Liver (tissue), 3 donors: ENCODE results near the gene TMEM263.

ENCODE experiments used
- EGR1 ChIP-seq, 2 donors: IDR thresholded peaks; 2 replicates each; pipeline ENCODE4 v1.6.1; 2016 to 2018; ENCODE audit warnings: antibody characterized with exemption in 2 of 2, low read depth in 2 of 2
- FOXA1 ChIP-seq: IDR thresholded peaks from 2 replicates; pipeline ENCODE4 v1.6.1; 2016; ENCODE audit warnings: antibody characterized with exemption
- HNF4A ChIP-seq, 2 donors: conservative IDR thresholded peaks; 2 replicates each; pipeline ENCODE4 v1.6.1; 2016; ENCODE audit warnings: antibody characterized with exemption in 2 of 2, mild to moderate bottlenecking in 2 of 2
- RAD21 ChIP-seq, 2 donors: IDR thresholded peaks; 2 replicates each; pipeline ENCODE4 v1.6.1; 2016; ENCODE audit warnings: antibody characterized with exemption in 2 of 2, mild to moderate bottlenecking in 2 of 2
- SP1 ChIP-seq: IDR thresholded peaks from 2 replicates; pipeline ENCODE4 v1.6.1; 2018; ENCODE audit warnings: antibody characterized with exemption, mild to moderate bottlenecking
- TAF1 ChIP-seq: conservative IDR thresholded peaks from 2 replicates; pipeline ENCODE4 v1.6.1; 2016; ENCODE audit warnings: antibody characterized with exemption, mild to moderate bottlenecking
- TF ChIP-seq, protein P1 (sequence below): fragments of 150-350 bp; IDR thresholded peaks from 2 replicates; pipeline ENCODE4 v1.5.1; 2017; ENCODE audit warnings: improper control_type of control experiment, low read depth, low read length; ENCODE audit not compliant: missing input control
- TF ChIP-seq, protein P2 (sequence below): IDR thresholded peaks from 2 replicates; pipeline ENCODE4 v1.6.1; 2016; ENCODE audit warnings: antibody characterized with exemption
- TF ChIP-seq, protein P3 (sequence below): IDR thresholded peaks from 2 replicates; pipeline ENCODE4 v1.6.1; 2016; ENCODE audit warnings: antibody characterized with exemption
- TF ChIP-seq, protein P4 (sequence below): IDR thresholded peaks from 2 replicates; pipeline ENCODE4 v1.6.1; 2016; ENCODE audit warnings: antibody characterized with exemption
- donor health status: healthy.
- donor health status: healthy.

DNA sequence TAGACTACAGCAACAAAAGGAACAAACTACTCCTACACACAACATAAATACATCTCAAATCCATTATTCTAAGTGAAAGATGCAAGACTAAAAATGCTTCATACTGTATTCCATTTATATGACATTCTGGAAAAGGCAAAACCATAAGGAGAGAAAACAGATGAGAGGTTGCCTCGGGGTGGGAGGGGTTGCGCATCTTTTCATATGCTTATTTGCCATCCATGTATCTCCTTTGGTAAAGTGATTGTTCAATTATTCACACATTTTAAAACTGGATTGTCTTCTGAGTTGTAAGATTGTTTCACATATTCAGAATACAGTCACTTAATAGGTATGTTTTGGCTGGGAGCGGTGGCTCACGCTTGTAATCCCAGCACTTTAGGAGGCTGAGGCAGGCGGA lies 5.1 kb upstream of the TMEM263 start:
- TF ChIP-seq, protein P1, sequence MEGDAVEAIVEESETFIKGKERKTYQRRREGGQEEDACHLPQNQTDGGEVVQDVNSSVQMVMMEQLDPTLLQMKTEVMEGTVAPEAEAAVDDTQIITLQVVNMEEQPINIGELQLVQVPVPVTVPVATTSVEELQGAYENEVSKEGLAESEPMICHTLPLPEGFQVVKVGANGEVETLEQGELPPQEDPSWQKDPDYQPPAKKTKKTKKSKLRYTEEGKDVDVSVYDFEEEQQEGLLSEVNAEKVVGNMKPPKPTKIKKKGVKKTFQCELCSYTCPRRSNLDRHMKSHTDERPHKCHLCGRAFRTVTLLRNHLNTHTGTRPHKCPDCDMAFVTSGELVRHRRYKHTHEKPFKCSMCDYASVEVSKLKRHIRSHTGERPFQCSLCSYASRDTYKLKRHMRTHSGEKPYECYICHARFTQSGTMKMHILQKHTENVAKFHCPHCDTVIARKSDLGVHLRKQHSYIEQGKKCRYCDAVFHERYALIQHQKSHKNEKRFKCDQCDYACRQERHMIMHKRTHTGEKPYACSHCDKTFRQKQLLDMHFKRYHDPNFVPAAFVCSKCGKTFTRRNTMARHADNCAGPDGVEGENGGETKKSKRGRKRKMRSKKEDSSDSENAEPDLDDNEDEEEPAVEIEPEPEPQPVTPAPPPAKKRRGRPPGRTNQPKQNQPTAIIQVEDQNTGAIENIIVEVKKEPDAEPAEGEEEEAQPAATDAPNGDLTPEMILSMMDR, result no peak
- TF ChIP-seq TAF1 (no peak), EGR1 (IDR thresholded peaks at IDR 0.05; ENCODE audit: low read depth in 2 of 2) (no peak), FOXA1 (no peak), SP1 (no peak), RAD21 (IDR thresholded peaks at IDR 0.05) (no peak), HNF4A (conservative IDR thresholded peaks at IDR 0.05) (no peak)
- TF ChIP-seq, protein P2, sequence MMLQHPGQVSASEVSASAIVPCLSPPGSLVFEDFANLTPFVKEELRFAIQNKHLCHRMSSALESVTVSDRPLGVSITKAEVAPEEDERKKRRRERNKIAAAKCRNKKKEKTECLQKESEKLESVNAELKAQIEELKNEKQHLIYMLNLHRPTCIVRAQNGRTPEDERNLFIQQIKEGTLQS, result no peak
- TF ChIP-seq, protein P3, sequence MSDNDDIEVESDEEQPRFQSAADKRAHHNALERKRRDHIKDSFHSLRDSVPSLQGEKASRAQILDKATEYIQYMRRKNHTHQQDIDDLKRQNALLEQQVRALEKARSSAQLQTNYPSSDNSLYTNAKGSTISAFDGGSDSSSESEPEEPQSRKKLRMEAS, result no peak
- TF ChIP-seq, protein P4, sequence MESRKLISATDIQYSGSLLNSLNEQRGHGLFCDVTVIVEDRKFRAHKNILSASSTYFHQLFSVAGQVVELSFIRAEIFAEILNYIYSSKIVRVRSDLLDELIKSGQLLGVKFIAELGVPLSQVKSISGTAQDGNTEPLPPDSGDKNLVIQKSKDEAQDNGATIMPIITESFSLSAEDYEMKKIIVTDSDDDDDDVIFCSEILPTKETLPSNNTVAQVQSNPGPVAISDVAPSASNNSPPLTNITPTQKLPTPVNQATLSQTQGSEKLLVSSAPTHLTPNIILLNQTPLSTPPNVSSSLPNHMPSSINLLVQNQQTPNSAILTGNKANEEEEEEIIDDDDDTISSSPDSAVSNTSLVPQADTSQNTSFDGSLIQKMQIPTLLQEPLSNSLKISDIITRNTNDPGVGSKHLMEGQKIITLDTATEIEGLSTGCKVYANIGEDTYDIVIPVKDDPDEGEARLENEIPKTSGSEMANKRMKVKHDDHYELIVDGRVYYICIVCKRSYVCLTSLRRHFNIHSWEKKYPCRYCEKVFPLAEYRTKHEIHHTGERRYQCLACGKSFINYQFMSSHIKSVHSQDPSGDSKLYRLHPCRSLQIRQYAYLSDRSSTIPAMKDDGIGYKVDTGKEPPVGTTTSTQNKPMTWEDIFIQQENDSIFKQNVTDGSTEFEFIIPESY, result no peak
